B cell (primary cell): ENCODE measurements around the gene PPP1R27. TPM values are rescaled to one million over a fixed set of nuclear protein-coding genes. Genes with fewer than 3 reads are reported as not detected.

Experiments
- ATAC-seq: fragments of 200-7000 bp; cut with Tn5 transposase; one replicate; pipeline ENCODE4 v1.10.0; 2021; ENCODE audit warnings: low read depth, mild to moderate bottlenecking, moderate number of reproducible peaks, moderate library complexity
- CTCF ChIA-PET: fragments of 350-600 bp; sonication (Branson Sonifier 250); formaldehyde crosslinking; loops from one replicate; lab custom pipeline; 2021; ENCODE audit warnings: antibody characterized with exemption, inconsistent platforms; lab: Charles Lee
- POLR2A ChIA-PET: fragments of 350-600 bp; sonication (Branson Sonifier 250); formaldehyde crosslinking; loops from one replicate; lab custom pipeline; 2021; ENCODE audit warnings: antibody characterized with exemption; lab: Charles Lee
- DNase-seq: peaks from one replicate; pipeline ENCODE4 v3.0.0; 2013
- H2AFZ ChIP-seq: 2 replicates; pipeline ENCODE4 v1.6.1; 2012; ENCODE audit warnings: mild to moderate bottlenecking, low read depth, low read length; ENCODE audit not compliant: insufficient read depth, poor library complexity, severe bottlenecking
- H3K27ac ChIP-seq, 2 donors: 1 replicate in 1 of 2; 2 replicates in 1 of 2; pipeline ENCODE4 v1.5.1; 2012 to 2013; ENCODE audit warnings: low read length in 2 of 2, mild to moderate bottlenecking in 2 of 2, moderate library complexity in 1 of 2
- H3K27me3 ChIP-seq, 4 experiments: fragments of 200-600 bp in 1 of 4; sonication (generic) in 1 of 4; replicated peaks in 1 of 4; 1 replicate in 2 of 4; 2 replicates in 2 of 4; pipeline versions ENCODE4 v1.6.1 to v1.7.0; 2013 to 2016; ENCODE audit warnings: low read length in 3 of 4, mild to moderate bottlenecking in 2 of 4, mixed read lengths in 1 of 4, moderate library complexity in 1 of 4; ENCODE audit not compliant: insufficient read depth in 4 of 4, control insufficient read depth in 3 of 4; ENCODE audit errors: control extremely low read depth in 1 of 4
- H3K36me3 ChIP-seq, 2 experiments: replicated peaks in 1 of 2; 1 replicate in 1 of 2; 2 replicates in 1 of 2; pipeline versions ENCODE4 v1.6.1 to v1.7.1; 2013; ENCODE audit warnings: low read length in 1 of 2; ENCODE audit not compliant: insufficient read depth in 2 of 2, control insufficient read depth in 1 of 2; ENCODE audit errors: control extremely low read depth in 1 of 2, extremely low read depth in 1 of 2
- H3K4me1 ChIP-seq, 2 donors: fragments of 200-600 bp in 1 of 2; sonication (generic) in 1 of 2; 1 replicate in 1 of 2; 2 replicates in 1 of 2; pipeline versions ENCODE4 v1.5.1 to v1.6.1; 2013 to 2017; ENCODE audit warnings: low read length in 2 of 2; ENCODE audit not compliant: control insufficient read depth in 2 of 2, insufficient read depth in 2 of 2
- H3K4me2 ChIP-seq: replicated peaks from 2 replicates; pipeline ENCODE3; 2012; ENCODE audit warnings: mild to moderate bottlenecking, low read depth, low read length; ENCODE audit not compliant: poor library complexity, severe bottlenecking
- H3K4me3 ChIP-seq, 5 experiments: fragments of 200-600 bp in 1 of 5; sonication (generic) in 1 of 5; 1 replicate in 3 of 5; 2 replicates in 2 of 5; pipeline versions ENCODE4 v1.5.1 to v1.7.0; 2011 to 2016; ENCODE audit warnings: low read length in 4 of 5, mild to moderate bottlenecking in 4 of 5, low read depth in 2 of 5, control low read depth in 1 of 5, moderate library complexity in 1 of 5; ENCODE audit not compliant: insufficient read depth in 1 of 5; ENCODE audit errors: control extremely low read depth in 1 of 5, extremely low read depth in 1 of 5
- H3K79me2 ChIP-seq: fragments of 200-600 bp; sonication (generic); one replicate; pipeline ENCODE4 v1.6.0; 2016; ENCODE audit warnings: low read length; ENCODE audit not compliant: control insufficient read depth, insufficient read depth
- H3K9ac ChIP-seq: fragments of 200-600 bp; sonication (generic); 2 replicates; pipeline ENCODE4 v1.6.1; 2017; ENCODE audit warnings: mild to moderate bottlenecking, low read length, moderate library complexity
- H3K9me3 ChIP-seq, 3 donors: one replicate each; pipeline versions ENCODE4 v1.6.1 to v1.7.1; 2013; ENCODE audit warnings: low read length in 2 of 3; ENCODE audit not compliant: control insufficient read depth in 2 of 3, insufficient read depth in 1 of 3; ENCODE audit errors: control extremely low read depth in 1 of 3
- H4K20me1 ChIP-seq: 2 replicates; pipeline ENCODE4 v1.6.0; 2012; ENCODE audit warnings: mild to moderate bottlenecking, low read length; ENCODE audit not compliant: insufficient read depth, control insufficient read depth, poor library complexity, severe bottlenecking
- H3K27ac Mint-ChIP-seq: one replicate; pipeline ENCODE4 v1.8.0; 2021; ENCODE audit warnings: mixed read lengths
- H3K27me3 Mint-ChIP-seq: one replicate; pipeline ENCODE4 v1.8.0; 2021; ENCODE audit warnings: mixed read lengths
- H3K4me1 Mint-ChIP-seq: one replicate; pipeline ENCODE4 v1.8.0; 2021; ENCODE audit warnings: mixed read lengths
- H3K4me3 Mint-ChIP-seq: one replicate; pipeline ENCODE4 v1.8.0; 2021; ENCODE audit warnings: mixed read lengths
- H3K9me3 Mint-ChIP-seq: one replicate; pipeline ENCODE4 v1.8.0; 2022; ENCODE audit warnings: mixed read lengths; ENCODE audit not compliant: insufficient read depth
- EZH2 ChIP-seq: IDR thresholded peaks from 2 replicates; pipeline ENCODE4 v1.6.1; 2012; ENCODE audit warnings: borderline replicate concordance, low read depth, mild to moderate bottlenecking, moderate library complexity, low read length; ENCODE audit not compliant: insufficient read depth, poor library complexity, severe bottlenecking
- WGBS: methylation state at CpG from one replicate; pipeline ENCODE4 v1.1.5; 2013; ENCODE audit warnings: missing lambda C conversion rate; ENCODE audit not compliant: insufficient coverage; 5-methylcytosine and 5-hydroxymethylcytosine counted together
- intact Hi-C: fragments of 100-400 bp; cut with micrococcal nuclease; formaldehyde crosslinking; loops from one replicate; pipeline ENCODE4 v1.10.0; 2022
- polyA plus RNA-seq: library from polyadenylated mRNA; depleted of rRNA; stranded (reverse); fragments of >200 nt; gene quantifications from 2 replicates; pipeline ENCODE4 v1.2.3, GENCODE V29; 2012
- total RNA-seq, 2 donors: library from RNA; stranded (reverse); fragments of 120-200 nt in 1 of 2; gene quantifications; 1 replicate in 1 of 2; 2 replicates in 1 of 2; pipeline versions ENCODE4 v1.2.3 to v1.2.4, GENCODE V29; 2013 to 2022
- TF ChIP-seq, protein P1 (sequence below): fragments of 200-600 bp; IDR thresholded peaks from one replicate; pipeline ENCODE4 v1.8.0; 2022; ENCODE audit warnings: antibody characterized with exemption, mild to moderate bottlenecking

PPP1R27 gene
- total and polyA plus RNA-seq, 2 donors (not counting 1 experiment from before 2014, with no cell fraction given), result not detected

DNA sequence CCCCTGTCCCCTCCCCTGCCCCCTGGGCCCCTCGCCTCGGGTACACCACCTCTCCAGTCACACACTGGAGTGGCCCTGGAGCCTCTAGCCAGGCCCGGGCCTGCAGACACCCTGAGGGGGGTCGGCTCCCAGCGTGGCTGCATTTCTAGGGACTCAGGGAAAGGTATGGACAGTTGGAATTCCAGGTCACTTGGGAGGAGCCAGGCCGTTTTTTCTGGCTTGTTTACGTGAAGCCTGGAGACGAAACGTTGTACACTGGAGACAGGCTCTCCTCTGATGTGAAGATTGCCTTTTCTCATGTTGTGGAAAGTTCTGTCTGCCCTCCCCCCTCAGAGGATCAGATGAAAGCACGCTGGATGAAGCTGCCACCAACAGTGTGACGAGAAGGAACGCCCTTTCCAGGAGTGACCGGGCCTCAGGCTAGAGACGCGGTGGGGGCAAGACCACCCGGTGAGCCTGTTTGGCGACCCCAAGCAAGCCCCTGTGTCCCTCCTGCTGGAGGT, 4.0 kb upstream of the PPP1R27 start:
- no peaks in the 10 kb centered on the region for H3K9me3 Mint-ChIP-seq
- TF ChIP-seq, protein P1, sequence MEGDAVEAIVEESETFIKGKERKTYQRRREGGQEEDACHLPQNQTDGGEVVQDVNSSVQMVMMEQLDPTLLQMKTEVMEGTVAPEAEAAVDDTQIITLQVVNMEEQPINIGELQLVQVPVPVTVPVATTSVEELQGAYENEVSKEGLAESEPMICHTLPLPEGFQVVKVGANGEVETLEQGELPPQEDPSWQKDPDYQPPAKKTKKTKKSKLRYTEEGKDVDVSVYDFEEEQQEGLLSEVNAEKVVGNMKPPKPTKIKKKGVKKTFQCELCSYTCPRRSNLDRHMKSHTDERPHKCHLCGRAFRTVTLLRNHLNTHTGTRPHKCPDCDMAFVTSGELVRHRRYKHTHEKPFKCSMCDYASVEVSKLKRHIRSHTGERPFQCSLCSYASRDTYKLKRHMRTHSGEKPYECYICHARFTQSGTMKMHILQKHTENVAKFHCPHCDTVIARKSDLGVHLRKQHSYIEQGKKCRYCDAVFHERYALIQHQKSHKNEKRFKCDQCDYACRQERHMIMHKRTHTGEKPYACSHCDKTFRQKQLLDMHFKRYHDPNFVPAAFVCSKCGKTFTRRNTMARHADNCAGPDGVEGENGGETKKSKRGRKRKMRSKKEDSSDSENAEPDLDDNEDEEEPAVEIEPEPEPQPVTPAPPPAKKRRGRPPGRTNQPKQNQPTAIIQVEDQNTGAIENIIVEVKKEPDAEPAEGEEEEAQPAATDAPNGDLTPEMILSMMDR, result no peak
- no peak for TF ChIP-seq EZH2
- Histone ChIP-seq H3K79me2 (no peaks in the 10 kb centered on the region), H4K20me1 (no peaks in the 10 kb centered on the region), H3K27ac (no peak overlapping the region), H3K36me3 (peaks cover 0 to 12% of the 10 kb centered on the region in 2 experiments), H3K4me3 (no peak overlapping the region), H3K4me1 (peaks cover 4% of the 10 kb centered on the region in 2 donors), H3K4me2 (no peak overlapping the region), H3K9ac (no peak overlapping the region), H2AFZ (no peak overlapping the region), H3K9me3 (no peaks in the 10 kb centered on the region), H3K27me3 (no peaks in the 10 kb centered on the region)
- no peak overlapping the region for H3K4me3 Mint-ChIP-seq
- ATAC-seq, result no peak
- intact Hi-C loops, result no loop called here
- CTCF ChIA-PET, result no interaction called here
- no peak overlapping the region for H3K27ac Mint-ChIP-seq
- POLR2A ChIA-PET, result no interaction called here
- H3K4me1 Mint-ChIP-seq, result peaks cover 2% of the 10 kb centered on the region
- no peak for DNase-seq
- 70% methylated on average over 16 of the region's 17 CpGs for WGBS
- no peaks in the 10 kb centered on the region for H3K27me3 Mint-ChIP-seq

DNA sequence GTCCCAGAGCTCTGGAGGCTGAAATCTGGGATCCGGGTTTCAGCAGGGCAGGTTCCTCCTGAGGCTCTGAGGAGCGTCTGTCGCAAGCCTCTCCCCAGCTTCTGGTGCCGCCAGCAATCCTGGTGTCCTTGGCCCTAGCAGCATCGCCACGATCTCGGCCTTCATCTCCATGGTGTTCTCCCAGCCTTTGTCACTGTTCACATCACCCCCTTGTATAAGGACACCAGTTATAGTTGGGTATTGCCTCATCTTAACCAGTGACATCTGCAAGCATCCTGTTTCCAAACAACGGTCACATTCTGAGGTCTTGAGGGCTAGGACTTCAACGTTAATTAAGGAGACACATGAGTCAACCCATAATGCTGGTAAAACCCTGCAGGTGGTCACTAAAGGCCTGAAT, 2.8 kb upstream of the PPP1R27 start:
- Histone ChIP-seq H4K20me1 (no peaks in the 10 kb centered on the region), H3K79me2 (peaks cover 4% of the 10 kb centered on the region), H3K9ac (no peak overlapping the region), H2AFZ (no peak overlapping the region), H3K4me3 (no peak overlapping the region), H3K9me3 (no peaks in the 10 kb centered on the region), H3K36me3 (peaks cover 0 to 2% of the 10 kb centered on the region in 2 experiments), H3K27ac (no peak overlapping the region), H3K27me3 (no peaks in the 10 kb centered on the region), H3K4me2 (no peak overlapping the region), H3K4me1 (peaks cover 7 to 8% of the 10 kb centered on the region in 2 donors)
- WGBS, result 81% methylated on average over 9 of the region's 9 CpGs
- Mint-ChIP-seq H3K4me3 (no peak overlapping the region), H3K27ac (no peak overlapping the region), H3K9me3 (no peaks in the 10 kb centered on the region), H3K27me3 (no peaks in the 10 kb centered on the region), H3K4me1 (peaks cover 5% of the 10 kb centered on the region)
- ChIA-PET CTCF (no interaction called here), POLR2A (interaction anchor here (0.6 to 0.7 kb wide), 2 partner anchors 18 to 1027 kb away, joined by 3 to 4 read pairs; no protein-coding TSS in a partner anchor)
- intact Hi-C loops, result no loop called here
- TF ChIP-seq, protein P1, result no peak
- TF ChIP-seq EZH2, result no peak
- DNase-seq, result no peak
- no peak for ATAC-seq
